GM19240 (cell line): ENCODE data around the gene LPP.

ENCODE experiments used
- DNase-seq: peaks from one replicate; pipeline ENCODE4 v3.0.0; 2011; ENCODE audit warnings: low spot score; ENCODE audit not compliant: insufficient read length

Gene LPP

DNA sequence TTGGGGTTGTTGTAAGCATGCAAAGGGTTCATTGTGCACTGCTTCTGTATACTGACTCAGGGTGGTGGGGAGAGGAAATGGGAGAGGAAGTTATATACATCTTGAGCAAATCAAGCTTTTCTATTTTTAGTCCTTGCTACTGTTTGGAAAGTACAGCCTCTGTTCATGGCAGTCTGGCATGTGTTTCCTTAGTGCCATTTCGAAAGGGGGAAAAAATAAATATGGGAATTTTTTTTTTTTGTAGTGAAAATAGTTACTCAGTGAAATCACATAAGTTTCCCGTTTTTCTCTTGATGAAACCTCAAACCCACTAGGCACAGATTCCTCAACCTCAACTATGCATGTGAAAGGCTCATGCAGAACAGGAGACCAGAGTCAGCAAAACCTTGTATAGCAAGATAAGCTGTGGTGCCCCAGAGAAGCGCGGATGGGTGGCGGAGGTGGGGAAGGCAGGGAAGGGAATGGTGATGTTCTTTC, 353.3 kb downstream of the LPP start:
- no peak for DNase-seq

- no peak for DNase-seq
These were observed 354.5 kb downstream of the LPP start for GRCh38 chr3:188508454-188508853.

DNA sequence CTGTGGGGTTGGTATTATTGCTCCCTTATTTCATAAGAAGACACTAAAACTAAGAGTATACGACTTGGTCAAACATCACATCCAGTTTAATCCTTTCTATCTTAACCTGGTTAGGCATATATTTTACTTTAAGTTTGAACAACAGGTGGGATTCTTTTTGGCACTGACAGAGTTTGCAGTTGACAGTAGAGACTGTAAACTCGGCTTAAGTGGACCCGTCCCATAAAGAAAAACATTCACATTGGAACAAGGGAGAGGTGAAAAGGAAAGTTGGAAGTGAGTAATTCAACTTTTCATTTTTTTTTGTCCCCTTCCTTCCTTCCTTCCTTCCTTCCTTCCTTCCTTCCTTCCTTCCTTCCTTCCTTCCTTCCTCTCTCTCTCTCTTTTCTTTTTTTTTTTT, 355.4 kb downstream of the LPP start:
- DNase-seq, result no peak

- DNase-seq, result no peak
These were observed 356.4 kb downstream of the LPP start for GRCh38 chr3:188510366-188510765.

GRCh38 chr3:188513662-188514328, 359.8 kb downstream of the LPP start:
- no peak for DNase-seq

DNA sequence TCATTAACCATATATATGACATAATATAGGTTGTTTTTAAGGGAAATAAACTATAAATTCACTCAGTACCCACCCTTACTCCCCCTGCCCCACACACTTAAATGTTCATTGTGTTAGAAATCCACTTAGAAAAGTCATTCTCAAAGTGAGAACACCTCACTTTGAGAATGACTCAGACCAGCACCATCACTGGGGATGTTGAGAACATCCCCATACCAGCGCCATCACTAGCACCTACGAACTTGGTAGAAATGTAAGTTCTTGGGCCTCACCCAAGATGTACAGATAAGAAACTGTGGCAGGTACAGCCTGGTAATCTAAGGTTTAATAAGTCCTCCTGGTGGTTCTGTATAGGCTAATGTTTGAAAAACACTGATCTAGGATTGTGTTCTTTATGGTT, 362.6 kb downstream of the LPP start:
- DNase-seq, result no peak

DNA sequence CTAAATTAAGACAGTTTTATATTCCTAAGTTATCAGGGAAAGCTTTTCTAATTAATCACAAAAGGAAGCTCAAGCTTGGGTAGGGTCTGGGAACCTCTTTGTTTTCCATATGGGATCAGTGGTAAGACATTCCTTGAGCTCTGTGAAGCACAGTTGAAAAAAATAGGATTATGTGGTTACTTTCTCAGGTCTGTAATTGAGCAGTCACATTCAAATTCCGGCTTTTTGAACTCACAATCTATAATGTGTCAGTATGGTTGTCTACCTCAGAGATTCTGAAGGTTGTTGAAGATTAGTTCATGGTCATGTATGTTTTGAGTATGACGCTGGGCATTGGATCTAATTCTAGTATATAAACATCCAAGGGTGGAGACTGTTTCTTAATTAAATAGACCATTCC, 364.5 kb downstream of the LPP start:
- no peak for DNase-seq

GRCh38 chr3:188518835-188519452, 365.0 kb downstream of the LPP start:
- DNase-seq, result no peak

DNA sequence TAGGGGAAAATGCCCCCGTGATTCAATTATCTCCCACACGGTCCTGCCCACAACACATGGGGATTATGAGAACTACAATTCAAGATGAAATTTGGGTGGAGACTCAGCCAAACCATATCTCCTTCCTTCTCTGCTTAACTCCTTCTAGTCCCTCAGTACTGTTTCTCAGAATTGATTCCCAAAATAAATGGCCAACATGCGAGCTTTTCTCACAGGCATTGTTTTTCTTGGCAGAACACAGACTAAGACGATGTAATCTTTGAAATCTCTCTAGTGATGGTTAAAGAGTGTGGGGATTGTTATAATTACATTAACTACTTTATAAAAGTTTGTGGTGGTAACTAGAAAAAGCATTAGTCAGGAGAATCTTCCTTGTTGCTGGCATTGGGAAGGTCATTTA, 366.5 kb downstream of the LPP start:
- DNase-seq, result no peak

DNA sequence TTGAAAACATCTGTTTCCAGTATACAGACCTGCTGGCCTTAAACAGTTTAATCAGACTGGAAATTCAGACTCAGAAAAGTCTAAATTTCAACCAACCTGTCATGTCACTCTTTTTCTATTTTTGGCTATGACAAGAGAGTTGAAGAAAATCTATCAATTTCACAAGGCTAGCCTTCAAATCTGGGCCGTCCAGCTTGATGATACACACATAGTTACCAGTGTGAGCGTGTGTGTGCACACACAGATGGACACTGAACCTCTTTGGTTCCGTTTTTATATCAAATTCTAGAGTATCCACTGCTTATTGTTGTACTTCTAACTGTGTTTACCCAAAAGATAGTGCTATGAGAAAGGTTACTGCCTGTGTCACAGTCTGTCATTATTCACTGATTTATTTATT, 368.2 kb downstream of the LPP start:
- DNase-seq, result no peak

DNA sequence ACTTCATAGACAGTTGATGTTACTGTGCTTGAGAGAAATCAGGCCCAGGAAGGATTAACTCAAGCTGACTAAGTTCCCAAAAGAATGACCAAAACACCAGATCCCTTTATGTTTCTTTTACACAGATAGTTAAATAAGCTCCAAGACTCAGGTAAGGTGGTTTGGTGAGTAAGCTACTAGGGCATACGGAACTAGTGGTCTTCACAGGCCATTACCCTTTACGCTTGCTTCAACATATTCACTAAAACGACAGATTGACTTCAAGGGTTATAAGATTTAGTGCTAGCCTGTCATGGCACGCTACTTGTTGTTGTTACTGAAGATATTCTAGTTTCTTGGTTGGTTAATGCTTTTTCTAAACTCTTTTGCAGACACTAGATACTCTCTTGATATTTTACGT, 369.3 kb downstream of the LPP start:
- DNase-seq, result no peak

GRCh38 chr3:188524052-188524451, 370.1 kb downstream of the LPP start:
- DNase-seq, result no peak

- DNase-seq, result no peak
These were observed 372.1 kb downstream of the LPP start for GRCh38 chr3:188526057-188526456.

GRCh38 chr3:188527389-188527788, 373.4 kb downstream of the LPP start:
- DNase-seq, result no peak

GRCh38 chr3:188528396-188528795, 374.4 kb downstream of the LPP start:
- DNase-seq, result no peak

DNA sequence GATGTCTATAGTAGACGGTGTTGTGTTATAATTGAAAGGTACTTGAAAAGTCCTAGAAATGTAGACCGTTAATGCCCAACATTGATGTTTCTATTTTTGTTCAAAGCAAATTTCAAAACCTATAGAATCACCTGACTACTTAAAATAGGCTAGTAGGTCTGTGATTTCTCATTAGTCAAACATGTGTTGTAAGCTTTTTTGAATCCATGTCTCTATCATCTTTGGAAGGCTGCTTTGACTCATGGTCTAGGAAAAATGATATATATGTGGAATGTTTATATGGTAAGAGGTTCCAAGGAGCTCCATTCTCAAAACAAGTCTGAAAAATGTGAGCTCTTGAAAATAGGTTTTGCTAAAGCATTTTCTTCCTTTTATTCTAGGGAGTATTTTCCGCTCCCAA, 375.3 kb downstream of the LPP start:
- DNase-seq, result no peak

GRCh38 chr3:188530226-188530625, 376.3 kb downstream of the LPP start:
- no peak for DNase-seq

- no peak for DNase-seq
These were observed 377.3 kb downstream of the LPP start for GRCh38 chr3:188531210-188531609.

- DNase-seq, result no peak
These were observed 379.2 kb downstream of the LPP start for GRCh38 chr3:188533172-188533571.

DNA sequence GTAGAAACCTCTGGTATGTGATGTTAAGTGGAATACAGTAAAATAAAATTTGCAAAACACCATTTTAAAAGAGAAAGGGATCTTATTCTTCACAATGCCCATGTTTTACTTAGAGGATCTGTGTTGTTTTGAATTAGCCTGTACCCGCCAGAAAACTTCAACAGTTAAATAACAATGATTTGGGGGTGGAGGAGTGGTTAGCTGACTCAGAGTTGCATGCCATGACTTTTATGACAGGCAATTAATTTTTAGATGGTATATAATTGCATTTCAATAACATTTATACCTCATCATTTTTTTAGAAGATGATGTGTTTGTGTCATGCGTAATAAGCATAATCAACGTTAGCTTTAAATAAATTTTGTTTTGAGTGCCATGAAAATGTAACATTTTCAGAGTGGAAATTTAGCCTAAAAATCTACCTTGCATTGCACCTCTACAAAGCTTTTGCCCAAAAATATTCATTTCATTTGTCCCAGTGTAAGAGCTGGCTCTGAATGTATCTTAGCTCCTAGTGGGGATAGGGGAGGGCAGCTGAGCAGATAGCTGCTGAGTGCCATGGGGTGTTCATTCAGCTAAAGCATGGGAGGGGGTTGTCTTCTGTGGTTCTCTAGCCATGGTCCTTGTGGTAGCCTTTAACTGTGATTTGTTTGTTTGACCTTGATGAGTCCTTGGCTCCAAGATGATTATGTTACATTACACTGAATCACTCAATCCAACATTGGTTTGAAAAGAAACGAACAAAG, 379.8 kb downstream of the LPP start:
- DNase-seq, result no peak

DNA sequence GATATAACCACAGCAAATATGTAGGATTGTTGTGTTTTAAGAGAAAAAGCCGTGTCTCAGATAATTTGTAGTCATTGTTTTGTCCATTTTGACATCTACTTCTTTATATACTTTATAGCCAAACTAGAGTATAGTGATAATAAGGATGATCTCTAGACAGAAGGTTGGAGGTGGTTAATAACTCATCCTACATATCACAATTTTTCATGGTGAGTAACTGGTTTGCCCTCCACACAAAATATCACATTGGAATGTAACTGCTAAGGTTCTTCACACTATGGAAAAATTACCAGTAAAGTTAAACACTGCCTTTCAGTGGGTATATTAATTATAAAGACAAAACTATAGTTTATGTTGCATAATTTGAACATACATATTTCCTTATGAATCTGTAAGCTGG, 380.7 kb downstream of the LPP start:
- DNase-seq, result no peak

- no peak for DNase-seq
These were observed 383.6 kb downstream of the LPP start for GRCh38 chr3:188537606-188538005.

- no peak for DNase-seq
These were observed 385.1 kb downstream of the LPP start for GRCh38 chr3:188539037-188539436.
